Stimulated activated CD4-positive, alpha-beta T cell treated with anti-CD3 and anti-CD28 coated beads, Interleukin-1b, Interleukin-23, amount 100 ng/mL, for 24 hours (primary cell): ENCODE data around the gene GK.
"Not testable (repeated sequence)": the region's sequence is repeated elsewhere in the genome, so short reads cannot be mapped to it uniquely, and the experiment has no call there.

Experiments used
- DNase-seq, 4 experiments: peaks; one replicate each; pipeline ENCODE4 v3.0.0-alpha.2; 2020; ENCODE audit warnings: low read depth in 4 of 4, low spot score in 1 of 4

Gene GK

GRCh38 chrX:30693999-30694650, 40.9 kb downstream of the GK start:
- DNase-seq, result no peak

GRCh38 chrX:30702736-30703135, 49.5 kb downstream of the GK start:
- DNase-seq, result no peak

- no peak for DNase-seq
Measured at GRCh38 chrX:30706216-30706775, 53.1 kb downstream of the GK start.

- DNase-seq, result no peak
Measured at GRCh38 chrX:30712214-30712613, 59.0 kb downstream of the GK start.

- DNase-seq, result peak in 2 of 4 experiments; percentile 2 to 19
Measured at GRCh38 chrX:30713061-30713525, 59.9 kb downstream of the GK start.

GRCh38 chrX:30714138-30714537, 60.9 kb downstream of the GK start:
- no peak for DNase-seq

GRCh38 chrX:30715976-30716375, 62.8 kb downstream of the GK start:
- no peak for DNase-seq

GRCh38 chrX:30733852-30734660, 80.8 kb downstream of the GK start:
- DNase-seq, result no peak

GRCh38 chrX:30734782-30735181, 81.6 kb downstream of the GK start:
- DNase-seq, result no peak

GRCh38 chrX:30735839-30736238, 82.6 kb downstream of the GK start:
- peak; percentile 59 to 65 (median 62) for DNase-seq

GRCh38 chrX:30741545-30741944, 88.3 kb downstream of the GK start:
- DNase-seq, result no peak

- DNase-seq, result no peak
Measured at GRCh38 chrX:30748342-30748960, 95.2 kb downstream of the GK start.

GRCh38 chrX:30751497-30751896, 98.3 kb downstream of the GK start:
- no peak for DNase-seq

- no peak for DNase-seq
Measured at GRCh38 chrX:30762755-30763154, 109.5 kb downstream of the GK start.

GRCh38 chrX:30773764-30774163, 120.5 kb downstream of the GK start:
- not testable (repeated sequence) for DNase-seq

GRCh38 chrX:30777575-30777974, 124.4 kb downstream of the GK start:
- DNase-seq, result no peak

GRCh38 chrX:30779453-30780030, 126.3 kb downstream of the GK start:
- DNase-seq, result no peak
